HT-29 (cell line): ENCODE measurements around the gene IGLL5. TPM values are rescaled to one million over a fixed set of nuclear protein-coding genes. Genes with fewer than 3 reads are reported as not detected.

Experiments used
- DNase-seq: peaks from one replicate; pipeline ENCODE4 v3.0.0-alpha.2; 2015; ENCODE audit warnings: low spot score
- total RNA-seq: library from RNA; depleted of rRNA; stranded (reverse); fragments of >200 nt; shearing (Covaris generic); gene quantifications from 2 replicates; pipeline ENCODE4 v1.2.3, GENCODE V29; 2014

The IGLL5 gene
- total RNA-seq, 1 experiment from 2014 or later: not detected

DNA sequence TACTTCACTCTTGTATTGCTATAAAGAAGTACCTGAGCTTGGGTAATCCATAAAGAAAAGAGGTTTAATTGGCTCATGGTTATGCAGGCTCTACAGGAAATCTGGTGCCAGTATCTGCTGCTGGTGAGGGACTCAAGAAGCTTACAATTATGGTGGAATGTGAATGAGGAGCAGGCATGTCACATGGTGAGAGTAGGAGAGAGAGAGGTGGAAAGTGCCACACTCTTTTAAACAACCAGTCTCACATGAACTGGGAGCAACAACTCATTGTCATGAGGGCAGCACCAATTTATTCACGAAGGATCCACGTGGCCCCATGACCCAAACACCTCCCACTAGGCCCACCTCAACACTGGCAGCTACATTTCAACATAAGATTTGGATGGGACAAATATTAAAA is 24.6 kb upstream of the IGLL5 start:
- no peak for DNase-seq

DNA sequence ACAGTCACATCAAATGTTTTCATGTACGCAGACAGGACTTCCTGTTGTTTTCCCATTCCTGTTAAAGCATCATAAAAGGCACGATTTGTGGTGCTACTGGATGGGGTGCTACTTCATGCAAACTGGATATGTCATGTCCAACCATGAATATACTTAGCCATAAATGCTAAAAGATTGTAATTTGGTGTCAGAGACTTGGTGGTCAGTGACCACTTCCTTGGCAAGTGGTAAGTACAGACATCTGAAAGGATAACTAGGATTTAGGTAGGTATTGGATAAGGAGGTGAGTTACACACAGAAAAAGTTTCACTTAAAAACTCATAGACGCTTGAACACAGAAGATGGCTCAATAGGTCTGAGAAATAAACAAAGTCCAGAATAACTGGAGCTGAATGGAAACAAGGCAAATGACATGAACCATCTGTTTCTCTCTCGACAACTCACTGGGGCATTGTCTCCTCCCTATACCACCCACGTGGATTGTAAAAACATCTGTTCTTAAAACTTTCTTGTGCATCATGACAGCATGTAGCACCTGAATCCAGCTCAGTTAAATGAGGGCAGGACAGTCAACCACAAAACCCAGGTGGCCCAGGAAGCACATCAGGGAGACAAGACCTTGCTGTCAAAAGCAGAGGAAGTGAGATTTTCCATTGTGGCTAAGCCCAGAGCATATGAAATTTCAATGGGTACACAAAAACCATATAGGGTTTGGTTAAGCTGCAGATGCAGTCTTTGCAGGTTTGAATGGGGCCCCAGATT is 22.1 kb upstream of the IGLL5 start:
- DNase-seq: no peak

DNA sequence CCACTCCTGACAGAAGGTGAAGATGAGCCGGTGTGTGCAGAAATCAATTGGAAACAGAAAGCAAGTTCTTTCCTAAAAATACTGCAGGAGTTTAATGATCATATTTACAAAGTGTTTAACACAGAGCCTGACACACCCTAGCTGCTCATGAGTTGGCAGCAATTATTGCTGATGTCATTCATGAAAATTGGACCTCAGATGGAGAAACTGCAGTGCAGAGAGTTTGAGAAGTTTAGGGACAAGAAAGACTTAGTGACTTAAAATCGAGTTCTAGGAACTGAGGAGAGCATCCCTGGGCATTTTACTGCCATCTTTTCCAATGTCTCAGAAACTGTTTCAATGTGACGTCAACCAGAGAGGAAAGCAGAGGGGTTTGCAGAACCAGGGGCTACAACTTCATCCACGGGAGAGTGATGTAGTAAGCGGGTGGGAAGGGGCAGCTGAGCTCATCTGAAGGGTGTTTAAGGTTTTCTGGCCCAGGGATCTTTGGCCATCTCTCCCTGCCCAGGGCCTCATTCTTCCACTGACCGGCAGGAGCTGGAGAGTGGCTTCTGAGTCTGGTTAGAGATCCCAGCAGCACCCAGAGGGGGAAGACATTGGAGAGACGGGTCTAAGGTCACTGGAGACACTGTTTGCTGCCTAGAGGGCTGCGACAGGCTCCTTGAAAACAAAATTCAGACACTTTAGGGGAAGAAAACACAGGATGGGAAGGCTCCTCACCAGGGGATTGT is 21.1 kb upstream of the IGLL5 start:
- DNase-seq: no peak

DNA sequence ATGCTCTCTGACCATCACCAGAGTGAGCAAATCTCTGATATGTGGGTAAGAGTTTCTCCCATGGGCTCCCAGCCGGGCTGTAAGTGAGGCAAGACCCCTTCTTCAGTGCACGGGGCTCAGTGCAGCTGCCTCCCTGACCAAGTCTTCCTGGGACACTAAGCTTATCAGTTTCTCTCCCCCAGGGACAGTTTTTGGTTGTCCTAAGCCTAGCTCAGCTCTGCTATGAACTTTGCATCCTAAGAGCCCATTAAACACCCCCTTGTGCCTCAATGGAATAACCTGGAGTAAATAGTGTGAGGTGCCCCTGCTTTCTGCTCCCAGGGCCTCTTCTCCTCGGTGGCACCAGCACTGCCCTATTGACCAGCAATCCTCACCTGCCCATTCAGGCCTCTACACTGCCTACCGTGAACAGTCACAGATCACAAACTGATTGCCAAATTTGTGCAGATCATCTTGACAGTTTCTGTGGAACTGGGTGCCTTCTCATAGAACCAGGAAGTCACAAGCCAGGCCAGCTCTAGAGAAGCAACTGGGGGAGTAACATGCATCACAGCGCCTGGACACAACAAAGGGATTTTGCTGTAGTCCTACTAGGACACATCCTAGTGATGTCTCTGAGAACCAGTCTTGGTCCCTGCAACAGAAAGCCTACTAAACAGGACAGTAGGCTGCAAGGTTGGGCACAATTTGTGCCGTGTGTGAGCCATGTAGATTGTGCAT is 19.5 kb upstream of the IGLL5 start:
- DNase-seq: no peak

DNA sequence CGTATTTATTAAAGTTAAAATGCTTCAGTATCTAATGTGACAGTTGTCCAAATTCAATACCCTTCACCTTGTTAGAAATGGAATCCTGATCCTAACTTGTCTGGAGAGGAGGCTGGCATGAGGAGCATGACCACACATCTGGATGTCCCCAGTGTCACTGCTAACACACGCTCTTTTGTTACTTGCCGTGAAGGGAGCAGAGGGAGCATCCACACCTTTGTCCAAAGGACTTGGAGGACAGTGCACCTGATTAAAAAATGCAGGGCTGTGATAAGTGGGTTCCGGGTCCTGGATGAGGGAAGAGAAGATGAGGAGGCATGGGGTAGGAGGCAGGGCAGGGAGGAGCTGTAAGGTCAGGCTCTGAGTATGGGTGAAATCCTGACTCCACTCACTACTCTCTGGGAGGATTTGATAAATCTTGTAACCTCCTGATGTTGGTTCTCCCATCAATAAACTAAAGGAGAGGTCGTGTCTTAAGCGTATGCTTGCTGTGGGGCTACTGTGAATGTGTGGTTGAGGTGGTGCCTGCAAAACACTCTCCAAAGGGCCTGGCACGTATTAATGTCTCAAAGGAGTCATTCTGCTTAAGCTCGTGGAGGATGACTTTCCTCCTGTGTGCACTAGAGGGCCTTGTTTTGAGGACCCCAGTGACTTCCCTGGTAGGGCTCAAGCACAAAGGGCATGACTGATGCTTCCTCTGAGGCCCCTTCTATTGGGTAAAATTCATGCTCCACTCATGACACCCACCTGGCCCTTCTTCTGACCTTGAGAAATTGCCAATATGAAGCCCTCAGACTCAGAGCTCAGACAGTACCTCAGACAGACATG is 16.8 kb upstream of the IGLL5 start:
- DNase-seq: peak; percentile 3

DNA sequence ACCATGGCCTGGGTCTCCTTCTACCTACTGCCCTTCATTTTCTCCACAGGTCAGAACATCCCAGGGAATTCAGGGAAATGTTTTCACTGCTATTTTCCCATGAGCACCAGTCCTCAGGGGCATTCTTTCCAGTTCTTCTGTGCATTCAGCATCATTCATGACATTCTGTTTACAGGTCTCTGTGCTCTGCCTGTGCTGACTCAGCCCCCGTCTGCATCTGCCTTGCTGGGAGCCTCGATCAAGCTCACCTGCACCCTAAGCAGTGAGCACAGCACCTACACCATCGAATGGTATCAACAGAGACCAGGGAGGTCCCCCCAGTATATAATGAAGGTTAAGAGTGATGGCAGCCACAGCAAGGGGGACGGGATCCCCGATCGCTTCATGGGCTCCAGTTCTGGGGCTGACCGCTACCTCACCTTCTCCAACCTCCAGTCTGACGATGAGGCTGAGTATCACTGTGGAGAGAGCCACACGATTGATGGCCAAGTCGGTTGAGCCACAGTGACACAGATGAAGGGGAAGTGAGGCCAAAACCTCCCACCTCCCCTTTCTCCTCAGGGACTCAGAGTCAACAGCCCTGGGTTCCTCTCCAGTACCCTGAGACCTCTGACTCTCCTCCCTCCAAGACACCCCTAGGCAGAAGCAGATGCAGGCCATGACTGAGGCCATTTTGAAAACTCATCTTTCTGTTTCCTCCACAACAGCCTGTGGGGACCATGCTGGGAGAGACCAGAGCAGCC is 15.9 kb upstream of the IGLL5 start:
- DNase-seq: no peak

DNA sequence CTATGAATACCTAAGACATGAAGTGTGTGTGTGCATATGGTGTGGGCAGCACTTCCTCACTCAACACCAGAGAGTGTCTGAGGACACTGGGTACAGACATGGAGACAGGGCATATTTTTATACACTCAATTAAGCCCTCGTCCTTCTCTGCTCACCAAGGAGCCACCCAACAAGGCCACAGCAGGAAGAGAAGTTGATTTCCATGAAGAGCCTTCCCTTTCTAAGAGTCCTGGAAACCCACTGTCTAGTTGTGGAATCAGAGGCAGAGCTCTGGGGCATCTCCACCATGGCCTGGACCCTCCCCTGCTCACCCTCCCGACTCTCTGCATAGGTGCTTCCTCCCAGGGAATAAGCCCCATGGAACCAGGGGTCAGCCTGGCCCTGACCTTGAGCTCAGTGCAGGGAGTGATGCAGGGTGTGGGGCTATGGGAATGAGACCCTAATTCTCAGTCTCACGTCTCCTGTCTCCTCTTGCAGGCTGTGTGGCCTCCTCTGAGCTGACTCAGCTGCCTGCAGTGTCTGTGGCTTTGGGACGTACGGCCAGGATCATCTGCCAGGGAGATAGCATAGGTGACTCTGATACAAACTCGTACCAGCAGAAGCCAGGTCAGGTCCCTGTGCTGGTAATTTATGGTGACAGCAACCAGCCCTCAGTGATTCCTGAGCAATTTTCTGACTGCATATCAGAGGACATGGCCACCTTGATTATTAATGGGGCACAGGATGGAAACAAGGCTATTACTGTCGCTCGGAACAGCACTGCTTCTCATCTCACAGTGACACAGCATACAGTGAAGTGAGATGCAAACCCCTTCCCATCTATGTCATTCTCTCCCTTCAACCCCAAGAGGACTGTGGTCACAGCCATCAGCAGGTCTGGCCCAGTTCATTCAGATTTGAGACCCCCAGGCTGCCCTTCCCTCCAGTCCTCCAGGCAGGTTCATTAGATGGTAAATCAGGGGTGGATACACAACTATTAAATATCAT is 14.6 kb upstream of the IGLL5 start:
- no peak for DNase-seq

DNA sequence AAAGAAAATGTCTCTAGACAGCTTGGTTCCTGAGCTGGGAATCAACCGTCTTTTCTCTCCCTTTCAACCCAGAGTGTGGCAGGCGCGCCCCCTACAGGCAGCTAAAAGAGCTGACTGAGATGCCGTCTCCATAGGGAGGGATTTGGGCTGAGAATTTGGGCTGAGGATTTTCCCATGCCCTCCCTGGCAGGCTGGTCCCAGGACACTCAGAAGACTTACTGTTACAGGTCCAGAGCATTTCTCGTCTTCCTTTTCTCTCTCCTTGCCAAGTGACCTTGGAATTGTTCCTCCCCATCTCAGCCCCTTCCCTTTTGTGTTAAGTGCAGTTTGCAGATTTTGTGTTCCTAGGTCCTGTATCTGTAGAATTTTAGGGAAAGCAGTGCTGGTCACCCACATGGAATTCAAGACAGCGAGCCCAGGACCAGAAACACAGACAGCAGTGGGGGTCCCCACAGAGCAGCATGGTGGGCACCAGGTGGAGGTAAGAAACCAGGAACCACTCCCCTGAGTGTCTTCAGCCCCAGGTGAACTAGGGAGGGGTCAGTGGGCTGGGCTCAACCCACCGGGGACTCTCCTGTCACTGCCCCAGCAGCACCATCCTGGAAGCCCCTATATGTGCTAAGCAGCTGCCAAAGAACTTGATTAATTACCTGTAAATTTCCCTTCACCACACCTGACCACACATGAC is 9.9 kb upstream of the IGLL5 start:
- peak; percentile 53 for DNase-seq

DNA sequence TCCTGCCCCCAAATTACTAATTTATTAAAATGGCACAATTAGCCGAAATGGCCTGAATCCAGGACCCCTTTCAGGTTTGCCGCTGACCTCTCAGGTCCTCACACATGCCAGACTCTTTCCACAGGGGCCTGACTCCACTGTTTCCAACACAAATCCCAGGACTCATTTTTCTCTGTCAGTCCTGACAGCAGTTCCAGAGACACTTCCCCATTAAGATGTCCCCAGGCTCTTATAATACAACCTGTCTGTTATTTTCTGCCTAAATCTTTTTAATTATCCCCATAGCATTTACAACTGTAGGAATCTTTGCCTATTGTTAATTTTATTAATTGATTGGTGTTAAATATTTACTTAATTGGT is 9.4 kb upstream of the IGLL5 start:
- no peak for DNase-seq

DNA sequence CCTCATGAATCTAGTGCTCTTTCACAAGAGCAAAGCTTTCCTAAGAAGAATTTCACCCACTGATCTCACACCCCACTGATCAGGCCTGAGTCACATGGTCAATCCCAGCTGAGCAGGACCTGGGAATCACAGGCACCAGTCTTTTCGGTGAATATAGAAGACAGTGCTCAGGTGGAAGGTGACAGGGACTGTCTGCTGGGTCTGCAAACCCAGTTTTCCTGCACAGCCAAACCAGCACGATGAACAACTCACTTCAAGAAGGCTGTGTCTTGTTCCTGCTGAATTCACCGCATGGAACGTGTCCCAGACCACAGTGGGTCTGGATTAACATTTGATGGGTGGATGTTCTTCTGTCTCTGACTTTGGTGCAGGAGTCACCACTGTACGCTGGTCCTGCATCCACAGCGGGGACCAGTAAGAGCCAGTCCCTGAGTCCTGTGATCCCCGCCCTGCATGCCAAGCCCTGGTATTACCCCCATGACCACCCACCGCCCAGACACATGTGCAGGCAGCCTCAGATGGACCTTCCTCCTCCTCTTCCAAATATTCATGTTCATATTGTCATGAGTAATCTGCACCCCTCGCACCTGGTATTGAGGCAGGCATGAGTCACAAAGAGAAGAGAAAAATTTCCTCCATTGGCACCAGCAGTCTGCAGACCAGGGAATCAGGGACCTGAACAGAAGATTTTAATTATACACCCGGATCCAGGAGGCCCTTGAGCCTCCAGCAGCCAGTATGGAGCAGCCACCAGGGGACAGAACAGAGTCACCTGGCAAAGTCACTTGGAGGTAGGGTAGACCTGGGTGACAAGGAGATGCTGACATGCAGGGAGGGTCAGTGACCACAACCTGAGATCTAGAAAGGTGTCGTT is 8.6 kb upstream of the IGLL5 start:
- DNase-seq: no peak

DNA sequence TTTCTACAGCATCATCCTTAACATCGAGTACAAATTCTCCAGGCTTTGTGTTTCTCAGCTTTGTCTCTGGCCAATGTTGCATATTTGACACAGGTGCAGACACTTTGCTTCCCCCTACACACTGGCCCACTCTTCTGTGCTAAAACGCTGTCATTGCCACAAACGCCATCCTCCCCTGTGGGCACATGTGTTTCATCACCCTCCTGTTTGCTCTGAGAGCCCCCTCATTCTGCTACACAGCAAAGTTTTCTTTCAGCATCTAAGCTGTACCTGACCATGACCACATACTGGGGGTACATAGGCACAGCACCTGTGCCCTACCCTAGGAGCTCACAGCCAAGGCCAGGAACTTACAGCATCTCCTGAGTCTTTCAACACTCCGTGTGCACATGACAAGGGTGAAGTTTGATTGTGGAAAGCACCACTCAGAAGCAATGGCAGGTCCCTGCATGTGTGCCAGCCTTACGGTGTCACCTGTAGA is 7.9 kb upstream of the IGLL5 start:
- DNase-seq: no peak

DNA sequence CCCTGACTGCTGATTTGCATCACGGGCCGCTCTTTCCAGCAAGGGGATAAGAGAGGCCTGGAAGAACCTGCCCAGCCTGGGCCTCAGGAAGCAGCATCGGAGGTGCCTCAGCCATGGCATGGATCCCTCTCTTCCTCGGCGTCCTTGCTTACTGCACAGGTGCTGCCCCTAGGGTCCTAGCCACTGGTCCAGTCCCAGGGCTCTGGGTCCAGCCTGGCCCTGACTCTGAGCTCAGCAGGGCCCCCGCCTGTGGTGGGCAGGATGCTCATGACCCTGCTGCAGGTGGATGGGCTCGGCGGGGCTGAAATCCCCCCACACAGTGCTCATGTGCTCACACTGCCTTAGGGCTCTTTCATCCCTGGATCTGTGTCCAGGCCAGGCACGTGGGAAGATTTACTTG is 7.0 kb upstream of the IGLL5 start:
- DNase-seq: no peak

DNA sequence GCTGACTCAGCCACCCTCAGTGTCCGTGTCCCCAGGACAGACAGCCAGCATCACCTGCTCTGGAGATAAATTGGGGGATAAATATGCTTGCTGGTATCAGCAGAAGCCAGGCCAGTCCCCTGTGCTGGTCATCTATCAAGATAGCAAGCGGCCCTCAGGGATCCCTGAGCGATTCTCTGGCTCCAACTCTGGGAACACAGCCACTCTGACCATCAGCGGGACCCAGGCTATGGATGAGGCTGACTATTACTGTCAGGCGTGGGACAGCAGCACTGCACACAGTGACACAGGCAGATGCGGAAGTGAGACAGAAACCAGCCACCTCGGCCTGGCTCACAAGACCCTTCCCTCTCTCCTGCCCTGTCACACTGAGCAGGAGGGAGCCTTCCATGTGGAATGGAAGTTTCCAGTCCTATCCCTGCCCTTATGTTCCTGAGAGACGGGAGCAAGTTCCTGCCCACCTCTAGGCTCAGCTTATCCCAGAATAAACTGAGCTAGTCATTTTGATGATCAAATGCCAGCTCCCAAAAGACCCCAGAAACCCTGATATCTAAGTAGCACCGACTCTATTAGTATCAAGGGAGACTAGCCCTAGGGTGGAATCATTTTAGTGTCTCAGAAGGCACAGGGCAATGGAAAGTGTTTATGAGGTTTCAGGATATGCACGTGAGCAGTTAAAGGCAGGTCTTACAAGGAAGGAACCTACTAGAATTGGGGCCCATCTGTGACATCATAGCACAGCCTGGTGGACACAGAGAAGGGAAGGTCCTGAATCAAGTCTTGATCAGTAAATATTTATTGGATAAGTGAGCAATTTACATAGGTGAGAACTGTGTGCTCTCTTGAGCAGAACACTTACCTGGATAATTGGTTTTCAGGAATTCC is 6.3 kb upstream of the IGLL5 start:
- DNase-seq: no peak

DNA sequence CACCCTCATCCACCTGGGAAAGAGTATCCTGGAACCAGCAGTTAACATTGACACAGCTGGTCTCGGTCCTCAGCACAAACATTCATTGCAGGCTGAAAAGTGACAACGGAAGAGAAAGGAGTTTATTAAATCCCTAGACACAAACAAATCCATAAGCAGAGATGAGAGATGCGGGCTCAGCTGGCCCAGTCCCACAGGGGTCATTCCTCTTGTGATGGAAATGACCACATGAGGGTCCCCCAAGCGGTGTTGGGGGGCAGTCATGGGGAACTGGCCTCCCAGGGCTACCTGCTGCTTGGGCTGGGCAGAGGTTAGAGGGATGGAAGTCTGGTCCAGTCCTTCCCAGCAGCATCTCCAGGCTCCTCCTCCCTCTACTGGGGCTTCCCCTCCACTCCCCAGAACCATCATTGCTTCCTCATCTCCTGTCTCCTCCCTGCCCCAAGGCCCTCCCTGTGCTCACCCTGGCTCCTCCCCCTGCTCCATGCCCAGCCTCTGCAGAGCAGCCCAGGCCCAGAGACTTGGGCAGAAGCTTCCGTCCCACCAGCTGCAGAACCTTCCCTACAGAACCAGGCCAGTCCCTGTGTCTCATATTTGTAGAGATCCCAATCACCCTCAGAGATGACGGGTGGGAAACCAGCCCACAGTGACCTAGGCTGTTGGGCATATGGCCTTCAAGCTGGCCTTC is 5.4 kb upstream of the IGLL5 start:
- DNase-seq: no peak

DNA sequence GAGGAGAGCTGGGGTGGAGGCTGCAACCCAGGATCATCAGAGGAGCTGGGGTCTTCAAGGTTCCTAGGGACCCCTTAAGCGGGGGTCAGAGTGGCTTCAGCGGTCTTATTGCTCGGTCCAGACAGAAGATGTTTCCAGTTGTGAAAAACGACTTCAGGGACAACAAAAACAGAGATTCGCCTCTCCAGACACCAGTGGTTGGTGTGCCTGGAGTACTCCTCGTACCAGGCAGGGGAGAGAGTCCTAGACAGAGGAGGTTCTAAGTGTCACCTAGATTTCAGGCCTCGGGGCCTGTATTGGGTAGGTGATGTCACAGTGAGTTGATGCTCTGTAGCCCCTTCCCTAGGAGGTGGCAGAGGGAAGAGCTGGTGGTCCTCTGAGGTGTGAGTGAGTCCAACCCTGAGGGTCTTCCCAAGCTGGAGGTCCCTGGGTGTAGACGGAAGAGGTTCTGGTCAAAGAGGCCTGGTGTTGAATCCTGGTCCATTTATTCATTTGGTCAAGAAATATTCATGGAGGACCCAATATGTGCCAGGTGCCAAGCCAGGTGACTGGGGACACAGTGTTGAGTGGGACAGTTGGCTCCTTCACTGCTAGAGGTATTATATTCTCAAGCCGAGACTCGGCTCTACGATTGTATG is 4.4 kb upstream of the IGLL5 start:
- no peak for DNase-seq
